Measurements from ENCODE around the gene DMRT1.

- TF ChIP-seq EZH2 (IDR thresholded peaks at IDR 0.05; ENCODE audit: low read length, missing control alignments) (no peak), CTCF (conservative IDR thresholded peaks at IDR 0.05 in 1 of 2, IDR thresholded peaks at IDR 0.05 in 1 of 2; ENCODE audit: low read depth in 1 of 2, low read length in 2 of 2) (no peak)
Measured at GRCh38 chr9:1013021-1013420, 171.5 kb downstream of the DMRT1 start.

Measured in fibroblast of lung (primary cell).